NB4 (cell line): ENCODE results near the gene CRYZL1.

Source experiments
- CTCF ChIP-seq: IDR thresholded peaks from one replicate; pipeline ENCODE4 v1.5.1; 2012; ENCODE audit warnings: low read depth, low read length
- POLR2A ChIP-seq: IDR thresholded peaks from 2 replicates; pipeline ENCODE4 v1.6.1; 2011; ENCODE audit warnings: mild to moderate bottlenecking; ENCODE audit not compliant: insufficient read length; ENCODE audit errors: extremely low read depth

GRCh38 chr21:33558777-33559421 is 82.6 kb downstream of the CRYZL1 start:
- TF ChIP-seq CTCF (no peak), POLR2A (no peak)
